Naive thymus-derived CD4-positive, alpha-beta T cell (primary cell): ENCODE results near the gene DNAJC5G. TPM values are rescaled to one million over a fixed set of nuclear protein-coding genes. Genes with fewer than 3 reads are reported as not detected.
A peak's percentile ranks its signal among the peaks of the same experiment; 100 is the strongest.

Source experiments
- ATAC-seq: fragments of 150-1000 bp; cut with Tn5 transposase; 2 replicates; pipeline ENCODE4 v1.10.0; 2021; ENCODE audit warnings: mild to moderate bottlenecking, moderate library complexity
- CTCF ChIA-PET: fragments of 350-600 bp; sonication (Branson Sonifier 250); formaldehyde crosslinking; loops from one replicate; lab custom pipeline; 2021; ENCODE audit warnings: antibody characterized with exemption; lab: Charles Lee
- POLR2A ChIA-PET: fragments of 350-600 bp; sonication (Branson Sonifier 250); formaldehyde crosslinking; loops from one replicate; lab custom pipeline; 2021; ENCODE audit warnings: antibody characterized with exemption, inconsistent platforms; lab: Charles Lee
- DNase-seq, 9 donors: peaks; one replicate each; pipeline versions ENCODE4 v3.0.0 to v3.0.0-alpha.2; 2020 to 2022; ENCODE audit warnings: mixed read lengths in 1 of 9
- H3K27ac ChIP-seq: one replicate; pipeline ENCODE4 v1.7.0; 2013; ENCODE audit warnings: mild to moderate bottlenecking, low read depth, low read length, moderate library complexity
- H3K27me3 ChIP-seq, 2 donors: one replicate each; pipeline ENCODE4 v1.7.0; 2013; ENCODE audit warnings: low read length in 2 of 2, mild to moderate bottlenecking in 2 of 2, moderate library complexity in 2 of 2; ENCODE audit not compliant: control insufficient read depth in 2 of 2, insufficient read depth in 2 of 2
- H3K36me3 ChIP-seq, 3 experiments: 1 replicate in 2 of 3; 2 replicates in 1 of 3; pipeline ENCODE4 v1.7.0; 2013; ENCODE audit warnings: low read length in 3 of 3, mild to moderate bottlenecking in 3 of 3, moderate library complexity in 1 of 3; ENCODE audit not compliant: insufficient read depth in 3 of 3, control insufficient read depth in 2 of 3
- H3K4me1 ChIP-seq, 2 donors: one replicate each; pipeline ENCODE4 v1.7.0; 2013; ENCODE audit warnings: low read length in 2 of 2, mild to moderate bottlenecking in 2 of 2, moderate library complexity in 1 of 2; ENCODE audit not compliant: control insufficient read depth in 2 of 2, insufficient read depth in 2 of 2
- H3K4me3 ChIP-seq: 2 replicates; pipeline ENCODE4 v1.7.0; 2013; ENCODE audit warnings: mild to moderate bottlenecking, low read length
- H3K9me3 ChIP-seq, 3 experiments: 1 replicate in 2 of 3; 2 replicates in 1 of 3; pipeline ENCODE4 v1.7.0; 2013; ENCODE audit warnings: low read length in 3 of 3; ENCODE audit not compliant: control insufficient read depth in 2 of 3
- H3K27ac Mint-ChIP-seq, 9 donors: one replicate each; pipeline ENCODE4 v1.8.0; 2020 to 2022; ENCODE audit warnings: mixed read lengths in 9 of 9, mild to moderate bottlenecking in 8 of 9, moderate library complexity in 5 of 9, inconsistent platforms in 2 of 9
- H3K27me3 Mint-ChIP-seq, 5 donors: one replicate each; pipeline ENCODE4 v1.8.0; 2021 to 2022; ENCODE audit warnings: mixed read lengths in 5 of 5, mild to moderate bottlenecking in 1 of 5
- H3K36me3 Mint-ChIP-seq, 5 donors: one replicate each; pipeline ENCODE4 v1.8.0; 2020 to 2022; ENCODE audit warnings: mixed read lengths in 5 of 5, mild to moderate bottlenecking in 3 of 5, inconsistent platforms in 1 of 5
- H3K4me1 Mint-ChIP-seq, 7 donors: one replicate each; pipeline ENCODE4 v1.8.0; 2020 to 2022; ENCODE audit warnings: mixed read lengths in 7 of 7, mild to moderate bottlenecking in 3 of 7, inconsistent platforms in 1 of 7
- H3K4me3 Mint-ChIP-seq, 10 donors: one replicate each; pipeline ENCODE4 v1.8.0; 2020 to 2022; ENCODE audit warnings: mild to moderate bottlenecking in 10 of 10, mixed read lengths in 10 of 10, moderate library complexity in 6 of 10, inconsistent platforms in 2 of 10
- H3K9me3 Mint-ChIP-seq, 11 donors: one replicate each; pipeline ENCODE4 v1.8.0; 2020 to 2022; ENCODE audit warnings: mixed read lengths in 11 of 11, mild to moderate bottlenecking in 4 of 11, inconsistent platforms in 1 of 11, moderate library complexity in 1 of 11
- intact Hi-C, 2 donors: fragments of 100-400 bp; cut with micrococcal nuclease; formaldehyde crosslinking; loops; one replicate each; pipeline ENCODE4 v1.15.1; 2023
- polyA plus RNA-seq, 2 donors: library from polyadenylated mRNA; unstranded; fragments of 300-500 nt; fragmentation: Illumina TruSeq; gene quantifications; one replicate each; pipeline ENCODE4 v1.2.3, GENCODE V29; 2021
- total RNA-seq, 6 experiments: library from RNA in 5 of 6; stranded (reverse) in 5 of 6; gene quantifications; 1 replicate in 5 of 6; 2 replicates in 1 of 6; pipeline ENCODE4 v1.2.3 and lab custom pipeline; 2021 to 2026

DNAJC5G gene
- total and polyA plus RNA-seq, 7 experiments from 2014 or later = not detected

DNA sequence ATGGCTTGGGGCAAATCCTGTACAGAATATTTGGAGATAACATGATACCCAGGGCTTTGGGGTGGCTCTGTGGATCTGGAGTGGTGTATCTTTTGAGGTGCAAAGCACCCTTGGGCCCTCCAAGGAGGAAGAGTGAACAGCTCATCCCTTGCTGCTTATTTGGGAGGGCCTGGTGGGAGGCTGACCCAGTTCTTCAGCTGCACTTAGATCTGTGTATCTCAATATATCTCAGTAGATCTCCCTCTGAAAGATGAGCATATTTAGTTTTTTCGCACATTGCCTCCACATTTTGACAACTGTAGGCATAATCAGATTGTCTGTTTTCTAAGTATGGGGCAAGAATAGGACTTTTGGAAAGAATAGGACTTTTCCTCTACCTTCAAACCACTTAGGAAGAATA is 9.8 kb downstream of the DNAJC5G start:
- Mint-ChIP-seq H3K4me3 (no peak overlapping the region), H3K4me1 (peaks cover 0 to 1% (median under 1%) of the 10 kb centered on the region in 7 donors), H3K27me3 (peaks cover 12 to 59% (median 26%) of the 10 kb centered on the region in 5 donors), H3K27ac (no peak overlapping the region), H3K9me3 (no peaks in the 10 kb centered on the region), H3K36me3 (no peaks in the 10 kb centered on the region)
- POLR2A ChIA-PET = no interaction called here
- H3K27me3 ChIP-seq = no peaks in the 10 kb centered on the region
- H3K4me1 ChIP-seq = no peaks in the 10 kb centered on the region
- CTCF ChIA-PET = interaction anchor here (1.3 kb wide), 1 partner anchor 62 kb away, joined by 3 read pairs; no protein-coding TSS in a partner anchor
- no peak overlapping the region for H3K27ac ChIP-seq
- ATAC-seq (no peak), DNase-seq (no peak)
- no peaks in the 10 kb centered on the region for H3K9me3 ChIP-seq
- intact Hi-C loops = no loop called here
- H3K36me3 ChIP-seq = no peaks in the 10 kb centered on the region
- H3K4me3 ChIP-seq = no peak overlapping the region

DNA sequence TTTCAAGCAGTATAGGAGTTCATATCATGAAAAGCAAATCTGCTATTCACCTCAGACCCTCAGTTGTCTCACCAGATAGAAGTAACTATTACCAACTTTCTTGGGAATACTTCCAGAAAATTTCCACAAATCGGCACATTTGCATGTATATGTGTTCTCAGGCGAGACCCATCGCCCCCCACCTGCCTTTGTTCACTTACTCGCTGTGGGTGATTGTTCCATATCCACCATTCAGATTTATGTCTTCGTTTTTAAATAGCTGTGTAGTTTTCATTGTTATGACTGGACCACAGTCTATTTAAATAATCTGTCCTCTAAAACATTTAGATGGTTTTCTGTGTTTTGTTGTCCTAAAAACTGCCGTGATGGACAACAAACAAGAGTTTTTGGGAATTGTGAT is 10.2 kb downstream of the DNAJC5G start:
- no peak overlapping the region for H3K4me3 Mint-ChIP-seq
- H3K27ac Mint-ChIP-seq = no peak overlapping the region
- DNase-seq (no peak), ATAC-seq (no peak)
- no peaks in the 10 kb centered on the region for H3K9me3 Mint-ChIP-seq
- H3K36me3 Mint-ChIP-seq = no peaks in the 10 kb centered on the region
- H3K4me3 ChIP-seq = no peak overlapping the region
- no peak overlapping the region for H3K27ac ChIP-seq
- no peaks in the 10 kb centered on the region for H3K4me1 ChIP-seq
- POLR2A ChIA-PET = no interaction called here
- peaks cover 12 to 59% (median 24%) of the 10 kb centered on the region in 5 donors for H3K27me3 Mint-ChIP-seq
- H3K4me1 Mint-ChIP-seq = no peaks in the 10 kb centered on the region
- no peaks in the 10 kb centered on the region for H3K36me3 ChIP-seq
- no peaks in the 10 kb centered on the region for H3K9me3 ChIP-seq
- intact Hi-C loops = no loop called here
- CTCF ChIA-PET = no interaction called here
- no peaks in the 10 kb centered on the region for H3K27me3 ChIP-seq

- CTCF ChIA-PET = interaction anchor here (1.2 to 1.7 kb wide), 2 partner anchors 9 to 29 kb away, joined by 3 to 6 read pairs; no protein-coding TSS in a partner anchor
- no peak for ATAC-seq
Measured at GRCh38 chr2:27288610-27289009, 13.4 kb downstream of the DNAJC5G start.

GRCh38 chr2:27290549-27290948 is 15.3 kb downstream of the DNAJC5G start:
- Histone ChIP-seq H3K4me3 (no peak overlapping the region), H3K27me3 (no peaks in the 10 kb centered on the region), H3K27ac (no peak overlapping the region), H3K4me1 (no peaks in the 10 kb centered on the region), H3K36me3 (no peaks in the 10 kb centered on the region), H3K9me3 (no peaks in the 10 kb centered on the region)
- ATAC-seq (no peak), DNase-seq (no peak)
- Mint-ChIP-seq H3K4me1 (peaks cover 0 to 2% (median 0%) of the 10 kb centered on the region in 7 donors), H3K27me3 (peaks cover 5 to 62% (median 16%) of the 10 kb centered on the region in 5 donors), H3K36me3 (no peaks in the 10 kb centered on the region), H3K4me3 (no peak overlapping the region), H3K9me3 (no peaks in the 10 kb centered on the region), H3K27ac (no peak overlapping the region)
- intact Hi-C loops = no loop called here
- ChIA-PET CTCF (interaction anchor here (1.0 kb wide), 1 partner anchor 11 kb away, joined by 3 read pairs; no protein-coding TSS in a partner anchor), POLR2A (no interaction called here)

More at GRCh38 chr2:27288610-27289009, 13.4 kb downstream of the DNAJC5G start:
- Mint-ChIP-seq H3K27me3 (peaks cover 5 to 76% (median 16%) of the 10 kb centered on the region in 5 donors), H3K4me3 (no peak overlapping the region), H3K36me3 (no peaks in the 10 kb centered on the region), H3K9me3 (no peaks in the 10 kb centered on the region), H3K27ac (no peak overlapping the region), H3K4me1 (peaks cover 0 to 2% (median 0%) of the 10 kb centered on the region in 7 donors)
- no peaks in the 10 kb centered on the region for H3K4me1 ChIP-seq
- no peaks in the 10 kb centered on the region for H3K9me3 ChIP-seq
- no peak overlapping the region for H3K4me3 ChIP-seq
- H3K36me3 ChIP-seq = no peaks in the 10 kb centered on the region
- no peak overlapping the region for H3K27ac ChIP-seq
- no peaks in the 10 kb centered on the region for H3K27me3 ChIP-seq
- no peak for DNase-seq
- intact Hi-C loops = no loop called here
- POLR2A ChIA-PET = no interaction called here

DNA sequence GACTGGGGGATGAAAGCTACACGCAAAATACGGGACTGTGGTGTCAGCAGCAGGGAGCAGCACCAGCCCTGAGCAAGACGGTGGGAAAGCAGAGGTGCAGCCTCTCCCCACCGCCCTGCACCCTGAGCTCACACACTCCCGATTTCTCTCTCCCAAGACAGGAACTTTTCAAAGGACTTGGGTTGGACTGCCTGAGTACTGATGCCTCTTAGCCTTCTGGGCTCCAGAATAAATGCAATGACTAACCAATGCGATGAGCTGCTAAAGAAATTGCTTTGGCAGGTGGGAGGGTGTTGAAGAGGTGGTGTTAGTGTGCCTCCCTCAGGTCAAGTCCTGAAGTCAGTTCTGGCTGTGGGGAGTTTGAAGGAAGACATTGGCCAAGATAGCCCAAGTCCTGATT is 16.6 kb downstream of the DNAJC5G start:
- no peak overlapping the region for H3K4me3 Mint-ChIP-seq
- peaks cover 7 to 55% (median 19%) of the 10 kb centered on the region in 5 donors for H3K27me3 Mint-ChIP-seq
- intact Hi-C loops = no loop called here

DNA sequence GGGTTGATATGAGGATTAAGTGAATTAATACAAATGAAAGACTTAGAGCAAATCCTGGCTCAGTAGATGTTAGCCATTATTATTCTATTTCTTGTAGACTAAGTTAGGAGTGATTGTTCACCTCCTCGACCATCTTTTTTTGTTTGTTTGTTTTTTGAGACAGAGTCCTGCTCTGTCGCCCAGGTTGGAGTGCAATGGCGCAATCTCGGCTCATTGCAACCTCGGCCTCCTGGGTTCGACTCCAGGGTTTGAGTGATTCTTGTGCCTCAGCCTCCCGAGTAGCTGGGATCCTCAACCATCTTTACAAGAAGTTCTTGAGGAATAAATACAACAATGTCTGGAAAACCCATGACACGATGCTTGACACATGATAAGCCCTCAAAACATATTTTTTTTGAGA is 19.7 kb downstream of the DNAJC5G start:
- ATAC-seq = no peak
- H3K4me3 Mint-ChIP-seq = no peak overlapping the region
- CTCF ChIA-PET = no interaction called here

More for the DNA sequence above, 16.6 kb downstream of the DNAJC5G start:
- Histone ChIP-seq H3K27ac (no peak overlapping the region), H3K36me3 (no peaks in the 10 kb centered on the region), H3K27me3 (no peaks in the 10 kb centered on the region), H3K4me1 (no peaks in the 10 kb centered on the region), H3K4me3 (no peak overlapping the region), H3K9me3 (no peaks in the 10 kb centered on the region)
- H3K4me1 Mint-ChIP-seq = peaks cover 0 to 2% (median 0%) of the 10 kb centered on the region in 7 donors
- no peaks in the 10 kb centered on the region for H3K9me3 Mint-ChIP-seq
- ChIA-PET CTCF (no interaction called here), POLR2A (no interaction called here)
- ATAC-seq = no peak
- no peak for DNase-seq
- H3K27ac Mint-ChIP-seq = no peak overlapping the region
- H3K36me3 Mint-ChIP-seq = no peaks in the 10 kb centered on the region

GRCh38 chr2:27296481-27296880 is 21.2 kb downstream of the DNAJC5G start:
- CTCF ChIA-PET = no interaction called here

More for the DNA sequence above, 19.7 kb downstream of the DNAJC5G start:
- Mint-ChIP-seq H3K9me3 (no peaks in the 10 kb centered on the region), H3K36me3 (no peaks in the 10 kb centered on the region), H3K27me3 (peaks cover 4 to 31% (median 19%) of the 10 kb centered on the region in 5 donors), H3K27ac (no peak overlapping the region), H3K4me1 (peaks cover 0 to 2% (median 0%) of the 10 kb centered on the region in 7 donors)
- no peaks in the 10 kb centered on the region for H3K36me3 ChIP-seq
- no peaks in the 10 kb centered on the region for H3K9me3 ChIP-seq
- DNase-seq = no peak
- POLR2A ChIA-PET = no interaction called here
- no peaks in the 10 kb centered on the region for H3K27me3 ChIP-seq
- intact Hi-C loops = no loop called here
- no peak overlapping the region for H3K27ac ChIP-seq
- no peaks in the 10 kb centered on the region for H3K4me1 ChIP-seq
- H3K4me3 ChIP-seq = no peak overlapping the region

More at GRCh38 chr2:27296481-27296880, 21.2 kb downstream of the DNAJC5G start:
- no peak overlapping the region for H3K27ac Mint-ChIP-seq
- Histone ChIP-seq H3K36me3 (no peaks in the 10 kb centered on the region), H3K4me1 (no peaks in the 10 kb centered on the region), H3K9me3 (no peaks in the 10 kb centered on the region), H3K27ac (no peak overlapping the region), H3K4me3 (no peak overlapping the region), H3K27me3 (no peaks in the 10 kb centered on the region)
- H3K4me1 Mint-ChIP-seq = peaks cover 0 to 2% (median 0%) of the 10 kb centered on the region in 7 donors
- H3K27me3 Mint-ChIP-seq = peaks cover 4 to 25% (median 17%) of the 10 kb centered on the region in 5 donors
- DNase-seq = no peak
- intact Hi-C loops = no loop called here
- H3K4me3 Mint-ChIP-seq = no peak overlapping the region
- POLR2A ChIA-PET = no interaction called here
- no peaks in the 10 kb centered on the region for H3K9me3 Mint-ChIP-seq
- peak; percentile 49 for ATAC-seq
- H3K36me3 Mint-ChIP-seq = no peaks in the 10 kb centered on the region
